Mesendoderm (in vitro differentiated cells): ENCODE results near the gene RAD18.

ENCODE experiments used
- DNase-seq: peaks from one replicate; pipeline ENCODE4 v3.0.0; 2013
- H2AK5ac ChIP-seq: 2 replicates; pipeline ENCODE4 v1.6.1; 2013; ENCODE audit warnings: low read length, inconsistent platforms
- H2BK120ac ChIP-seq: 2 replicates; pipeline ENCODE4 v1.6.1; 2013; ENCODE audit warnings: low read depth, mild to moderate bottlenecking, low read length, moderate library complexity, mixed read lengths
- H2BK15ac ChIP-seq: replicated peaks from 2 replicates; pipeline ENCODE4 v1.6.1; 2013; ENCODE audit warnings: low read depth, mild to moderate bottlenecking, moderate library complexity
- H2BK5ac ChIP-seq: 2 replicates; pipeline ENCODE4 v1.6.1; 2013; ENCODE audit warnings: low read length, inconsistent platforms
- H3K18ac ChIP-seq: 2 replicates; pipeline ENCODE4 v1.6.1; 2013; ENCODE audit warnings: mild to moderate bottlenecking, low read length, mixed read lengths
- H3K23ac ChIP-seq: one replicate; pipeline ENCODE4 v1.6.1; 2013; ENCODE audit warnings: low read length
- H3K27ac ChIP-seq: 2 replicates; pipeline ENCODE4 v1.5.1; 2013; ENCODE audit warnings: low read depth, mild to moderate bottlenecking, inconsistent platforms, low read length, moderate library complexity
- H3K27me3 ChIP-seq: 2 replicates; pipeline ENCODE4 v1.6.1; 2013; ENCODE audit warnings: low read length, control low read depth, mild to moderate bottlenecking, inconsistent platforms; ENCODE audit not compliant: insufficient read depth, poor library complexity
- H3K36me3 ChIP-seq: 2 replicates; pipeline ENCODE4 v1.6.1; 2013; ENCODE audit warnings: low read length, inconsistent platforms; ENCODE audit not compliant: control insufficient read depth, insufficient read depth
- H3K4ac ChIP-seq: one replicate; pipeline ENCODE4 v1.6.1; 2013; ENCODE audit warnings: low read depth, mild to moderate bottlenecking, low read length, moderate library complexity
- H3K4me1 ChIP-seq: 2 replicates; pipeline ENCODE4 v1.6.1; 2013; ENCODE audit warnings: low read depth, low read length, inconsistent platforms; ENCODE audit not compliant: control insufficient read depth
- H3K4me2 ChIP-seq: 2 replicates; pipeline ENCODE4 v1.6.1; 2013; ENCODE audit warnings: low read length
- H3K4me3 ChIP-seq: 2 replicates; pipeline ENCODE4 v1.5.1; 2013; ENCODE audit warnings: mild to moderate bottlenecking, low read length
- H3K56ac ChIP-seq: one replicate; pipeline ENCODE4 v1.6.1; 2013; ENCODE audit warnings: low read length
- H3K79me1 ChIP-seq: 2 replicates; pipeline ENCODE4 v1.6.1; 2013; ENCODE audit warnings: low read length, inconsistent platforms
- H3K79me2 ChIP-seq: 2 replicates; pipeline ENCODE4 v1.6.1; 2013; ENCODE audit warnings: mild to moderate bottlenecking, low read length; ENCODE audit not compliant: control insufficient read depth, insufficient read depth
- H3K9ac ChIP-seq: 2 replicates; pipeline ENCODE4 v1.6.1; 2013; ENCODE audit warnings: low read length, inconsistent platforms
- H4K5ac ChIP-seq: one replicate; pipeline ENCODE4 v1.6.1; 2013; ENCODE audit warnings: low read length
- H4K8ac ChIP-seq: one replicate; pipeline ENCODE4 v1.6.1; 2013; ENCODE audit warnings: low read depth, mild to moderate bottlenecking, control low read depth, low read length, moderate library complexity
- WGBS: extraction: QIAGEN DNeasy Blood & Tissue Kit; methylation state at CpG from one replicate; pipeline ENCODE4 v1.1.7; 2013; ENCODE audit warnings: low lambda C conversion rate, missing lambda C conversion rate; ENCODE audit not compliant: insufficient coverage; ENCODE audit errors: extremely low coverage; 5-methylcytosine and 5-hydroxymethylcytosine counted together

RAD18 gene

GRCh38 chr3:8993331-8993730 is 30.1 kb upstream of the RAD18 start:
- no peak overlapping the region for H2AK5ac ChIP-seq
- no peak overlapping the region for H4K8ac ChIP-seq
- no peak for DNase-seq
- H3K4me1 ChIP-seq = no peaks in the 10 kb centered on the region
- H2BK5ac ChIP-seq = no peak overlapping the region
- no peaks in the 10 kb centered on the region for H3K36me3 ChIP-seq
- no peaks in the 10 kb centered on the region for H3K27me3 ChIP-seq
- H3K4ac ChIP-seq = no peak overlapping the region
- H3K4me2 ChIP-seq = no peak overlapping the region
- H3K9ac ChIP-seq = no peak overlapping the region
- H3K23ac ChIP-seq = no peak overlapping the region
- H3K79me2 ChIP-seq = no peaks in the 10 kb centered on the region
- H3K56ac ChIP-seq = no peak overlapping the region
- no peak overlapping the region for H4K5ac ChIP-seq
- no peak overlapping the region for H3K27ac ChIP-seq
- no peak overlapping the region for H3K4me3 ChIP-seq
- no CpG with 5 or more reads among the region's 5 CpGs for WGBS
- no peak overlapping the region for H3K18ac ChIP-seq
- no peaks in the 10 kb centered on the region for H3K79me1 ChIP-seq
- H2BK15ac ChIP-seq = no peak overlapping the region
- H2BK120ac ChIP-seq = no peak overlapping the region

DNA sequence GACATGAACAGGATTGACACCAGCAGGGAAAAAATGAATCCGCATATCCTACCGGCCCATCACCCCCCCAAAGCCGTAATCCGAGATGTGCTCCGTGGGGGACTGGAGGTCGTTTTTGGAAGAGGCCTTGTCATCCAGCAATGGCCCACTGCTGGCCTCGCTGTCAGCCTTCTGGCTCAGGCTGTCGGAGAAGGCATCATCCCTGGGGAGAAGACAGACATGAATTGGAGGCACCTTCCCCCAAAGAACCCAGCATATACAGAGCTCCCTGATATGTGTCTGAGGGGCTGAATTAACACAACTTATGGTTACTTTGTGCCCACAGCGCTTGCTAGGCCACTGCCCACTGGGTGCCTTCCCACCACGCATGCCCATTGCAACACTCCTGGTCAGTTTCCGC is 29.6 kb upstream of the RAD18 start:
- no peaks in the 10 kb centered on the region for H3K4me1 ChIP-seq
- H3K36me3 ChIP-seq = no peaks in the 10 kb centered on the region
- no CpG with 5 or more reads among the region's 11 CpGs for WGBS
- H2BK5ac ChIP-seq = no peak overlapping the region
- no peak overlapping the region for H2AK5ac ChIP-seq
- no peaks in the 10 kb centered on the region for H3K27me3 ChIP-seq
- no peak overlapping the region for H3K4me3 ChIP-seq
- no peaks in the 10 kb centered on the region for H3K79me2 ChIP-seq
- no peak overlapping the region for H3K18ac ChIP-seq
- H4K5ac ChIP-seq = no peak overlapping the region
- no peak overlapping the region for H3K27ac ChIP-seq
- no peak overlapping the region for H3K4me2 ChIP-seq
- no peak overlapping the region for H3K56ac ChIP-seq
- no peak overlapping the region for H3K9ac ChIP-seq
- no peak overlapping the region for H4K8ac ChIP-seq
- no peak overlapping the region for H3K4ac ChIP-seq
- H2BK120ac ChIP-seq = no peak overlapping the region
- H3K23ac ChIP-seq = no peak overlapping the region
- no peak overlapping the region for H2BK15ac ChIP-seq
- no peak for DNase-seq
- no peaks in the 10 kb centered on the region for H3K79me1 ChIP-seq

GRCh38 chr3:8992199-8992598 is 28.9 kb upstream of the RAD18 start:
- H3K4ac ChIP-seq = no peak overlapping the region
- no peak overlapping the region for H4K8ac ChIP-seq
- no peaks in the 10 kb centered on the region for H3K27me3 ChIP-seq
- H3K27ac ChIP-seq = no peak overlapping the region
- no peak overlapping the region for H3K4me2 ChIP-seq
- H4K5ac ChIP-seq = no peak overlapping the region
- no peak for DNase-seq
- no peaks in the 10 kb centered on the region for H3K79me2 ChIP-seq
- H3K9ac ChIP-seq = no peak overlapping the region
- no CpG with 5 or more reads among the region's 4 CpGs for WGBS
- no peaks in the 10 kb centered on the region for H3K4me1 ChIP-seq
- H2BK5ac ChIP-seq = no peak overlapping the region
- no peak overlapping the region for H2BK15ac ChIP-seq
- no peak overlapping the region for H3K56ac ChIP-seq
- H3K18ac ChIP-seq = no peak overlapping the region
- no peak overlapping the region for H2BK120ac ChIP-seq
- no peak overlapping the region for H3K4me3 ChIP-seq
- H2AK5ac ChIP-seq = no peak overlapping the region
- no peaks in the 10 kb centered on the region for H3K36me3 ChIP-seq
- H3K23ac ChIP-seq = no peak overlapping the region
- no peaks in the 10 kb centered on the region for H3K79me1 ChIP-seq

DNA sequence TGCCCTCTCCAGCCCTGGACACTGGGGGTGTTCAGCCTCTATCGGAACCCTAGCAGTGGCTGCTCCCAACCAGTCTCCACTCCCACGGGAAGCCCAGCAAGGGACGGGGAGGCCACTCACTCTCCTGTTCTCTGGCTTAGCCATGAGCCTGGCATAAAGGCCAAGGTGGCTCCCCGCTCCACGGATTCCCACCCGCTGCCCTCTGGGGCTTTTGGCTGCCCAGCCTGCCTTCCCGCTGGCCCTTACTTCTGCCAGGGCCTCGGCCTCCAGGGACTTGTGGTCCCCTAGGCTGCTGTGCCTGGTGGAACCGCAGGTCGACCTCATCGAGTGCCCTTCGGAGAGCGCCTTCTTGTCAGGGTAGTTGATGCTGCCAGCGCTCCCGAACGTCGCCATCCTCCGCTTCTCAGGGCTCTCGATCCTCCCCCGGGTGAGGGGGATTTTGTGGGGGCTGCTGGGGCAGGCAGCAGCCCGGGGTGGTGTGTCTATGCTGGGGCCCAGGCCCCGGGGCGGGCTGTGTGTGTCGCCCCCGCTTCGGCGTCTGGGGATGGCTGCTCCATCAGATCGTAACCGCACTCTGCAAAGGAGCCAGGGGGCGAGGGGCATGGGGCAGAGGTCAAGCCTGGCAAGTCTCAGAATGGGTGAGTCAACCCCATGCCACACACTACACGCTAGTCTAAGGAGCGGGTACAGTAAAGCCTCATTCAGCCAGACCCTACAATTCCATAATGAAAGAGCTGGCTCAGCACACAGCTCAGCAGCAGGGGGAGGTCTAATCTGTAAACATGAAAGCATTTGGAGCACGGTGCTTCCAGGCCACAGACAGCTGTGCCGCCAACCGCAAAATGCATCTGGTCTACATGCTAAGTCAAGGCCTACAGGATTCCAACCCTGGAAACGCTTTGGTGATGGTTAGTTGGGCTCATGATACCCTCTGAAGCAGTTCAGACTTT is 27.3 kb upstream of the RAD18 start:
- H3K4ac ChIP-seq = no peak overlapping the region
- no peak overlapping the region for H4K8ac ChIP-seq
- no peaks in the 10 kb centered on the region for H3K79me1 ChIP-seq
- no peak overlapping the region for H2BK5ac ChIP-seq
- H3K27ac ChIP-seq = no peak overlapping the region
- no peak overlapping the region for H2AK5ac ChIP-seq
- H3K4me1 ChIP-seq = no peaks in the 10 kb centered on the region
- H3K56ac ChIP-seq = no peak overlapping the region
- no peak overlapping the region for H4K5ac ChIP-seq
- H3K4me3 ChIP-seq = no peak overlapping the region
- no CpG with 5 or more reads among the region's 36 CpGs for WGBS
- no peak overlapping the region for H3K4me2 ChIP-seq
- no peak overlapping the region for H2BK120ac ChIP-seq
- no peak overlapping the region for H3K18ac ChIP-seq
- no peak overlapping the region for H3K23ac ChIP-seq
- no peaks in the 10 kb centered on the region for H3K27me3 ChIP-seq
- H3K79me2 ChIP-seq = no peaks in the 10 kb centered on the region
- no peak overlapping the region for H2BK15ac ChIP-seq
- no peak overlapping the region for H3K9ac ChIP-seq
- H3K36me3 ChIP-seq = no peaks in the 10 kb centered on the region
- DNase-seq = no peak

GRCh38 chr3:8988791-8989558 is 25.7 kb upstream of the RAD18 start:
- H2BK120ac ChIP-seq = no peak overlapping the region
- no peaks in the 10 kb centered on the region for H3K36me3 ChIP-seq
- no peak overlapping the region for H2AK5ac ChIP-seq
- no peak for DNase-seq
- H4K5ac ChIP-seq = no peak overlapping the region
- no peaks in the 10 kb centered on the region for H3K79me2 ChIP-seq
- WGBS = no CpG with 5 or more reads among the region's 8 CpGs
- no peak overlapping the region for H2BK15ac ChIP-seq
- H3K4me2 ChIP-seq = no peak overlapping the region
- H3K27me3 ChIP-seq = no peaks in the 10 kb centered on the region
- H4K8ac ChIP-seq = no peak overlapping the region
- no peak overlapping the region for H2BK5ac ChIP-seq
- H3K23ac ChIP-seq = no peak overlapping the region
- H3K27ac ChIP-seq = no peak overlapping the region
- H3K4me1 ChIP-seq = no peaks in the 10 kb centered on the region
- no peak overlapping the region for H3K18ac ChIP-seq
- no peaks in the 10 kb centered on the region for H3K79me1 ChIP-seq
- no peak overlapping the region for H3K4ac ChIP-seq
- no peak overlapping the region for H3K9ac ChIP-seq
- H3K56ac ChIP-seq = no peak overlapping the region
- no peak overlapping the region for H3K4me3 ChIP-seq
